WTC11 (cell line): ENCODE measurements around the gene CSNK1A1L.

Source experiments
- CREM ChIP-seq: sonication (generic); formaldehyde crosslinking; IDR thresholded peaks from 2 replicates; pipeline ENCODE4 v1.8.1; 2022; ENCODE audit warnings: mild to moderate bottlenecking, missing genetic modification reagents, moderate library complexity
- CTCF ChIP-seq: fragments of 200-600 bp; IDR thresholded peaks from 2 replicates; pipeline ENCODE4 v1.8.0; 2022; ENCODE audit warnings: antibody characterized with exemption
- IRF2 ChIP-seq: sonication (generic); formaldehyde crosslinking; IDR thresholded peaks from 2 replicates; pipeline ENCODE4 v1.8.0; 2022; ENCODE audit warnings: low read depth, missing genetic modification reagents, borderline replicate concordance
- RELA ChIP-seq: sonication (generic); formaldehyde crosslinking; IDR thresholded peaks from 2 replicates; pipeline ENCODE4 v1.8.1; 2022; ENCODE audit warnings: missing genetic modification reagents, mild to moderate bottlenecking, borderline replicate concordance

GRCh38 chr13:37105251-37105714 is at the start of gene CSNK1A1L:
- no peak for TF ChIP-seq CREM (CRISPR knock-in tag)
- TF ChIP-seq RELA = no peak
- no peak for TF ChIP-seq IRF2
- no peak for TF ChIP-seq CTCF
